ENCODE measurements around the gene GSX1. TPM values are rescaled to one million over a fixed set of nuclear protein-coding genes. Genes with fewer than 3 reads are reported as not detected.
A peak's percentile ranks its signal among the peaks of the same experiment; 100 is the strongest.

The GSX1 gene
- total RNA-seq, 1 experiment from 2014 or later: not detected

- no peak for TF ChIP-seq ZBTB33 (IDR thresholded peaks at IDR 0.05; ENCODE audit: extremely low read depth, insufficient replicate concordance, low read length)
These were observed 10.1 kb upstream of the GSX1 start (continued) for GRCh38 chr13:27782151-27782550.

DNA sequence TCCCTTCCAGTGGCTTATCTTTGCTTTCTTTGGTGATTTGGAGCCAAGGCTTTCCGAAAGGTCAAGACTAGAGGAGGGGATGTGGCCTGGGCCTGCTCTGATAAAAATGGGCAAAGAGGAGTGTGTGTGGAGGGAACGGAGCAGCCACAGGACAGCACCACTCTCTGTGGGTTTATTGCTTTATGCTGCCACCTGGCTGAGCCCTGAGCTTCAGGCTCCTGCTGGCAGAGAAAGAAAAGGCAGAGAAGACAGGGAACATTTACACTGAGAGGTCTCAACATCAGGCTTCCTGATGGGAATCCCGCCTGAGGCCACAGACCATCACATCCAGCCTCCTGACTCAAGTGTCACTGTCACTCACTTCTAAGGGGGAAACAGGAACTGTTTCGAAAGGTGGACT lies 9.2 kb upstream of the GSX1 start:
- no peak overlapping the region for H3K4me3 ChIP-seq (replicated peaks in 1 of 2; ENCODE audit: low read depth in 1 of 2, low read length in 2 of 2)
- H3K27ac ChIP-seq (ENCODE audit: low read depth, low read length): no peak overlapping the region
- no peak overlapping the region for H3K9ac ChIP-seq (ENCODE audit: low read length)
- CTCF ChIA-PET: interaction anchor here (0.9 to 1.0 kb wide), 2 partner anchors 170 to 250 kb away, joined by 3 read pairs; no protein-coding TSS in a partner anchor
- peaks cover 0 to 5% of the 10 kb centered on the region in 2 experiments; a peak in 1 of 4 replicates for H3K4me1 ChIP-seq (ENCODE audit: control insufficient read depth in 1 of 2, insufficient read depth in 2 of 2, low read length in 2 of 2)
- intact Hi-C loops (cut with micrococcal nuclease): no loop called here
- no peaks in the 10 kb centered on the region for H3K9me2 ChIP-seq (ENCODE audit: insufficient read depth)
- no peak for DNase-seq (ENCODE audit: low read depth, low spot score)
- ATAC-seq: peak; percentile 73
- H3K79me2 ChIP-seq (ENCODE audit: insufficient read depth, low read length): no peaks in the 10 kb centered on the region
- no peaks in the 10 kb centered on the region for H3K9me3 ChIP-seq (ENCODE audit: control insufficient read depth in 1 of 2, insufficient read depth in 1 of 2, low read depth in 1 of 2, low read length in 2 of 2)
- H3K36me3 ChIP-seq (ENCODE audit: control insufficient read depth in 1 of 2, insufficient read depth in 2 of 2, low read length in 2 of 2): no peaks in the 10 kb centered on the region
- no peaks in the 10 kb centered on the region for H4K20me1 ChIP-seq (ENCODE audit: insufficient read depth)
- no TSS peak for BruUV-seq (replicated peaks)
- TF ChIP-seq CTCF (IDR thresholded peaks at IDR 0.05 in 2 of 3, conservative IDR thresholded peaks at IDR 0.05 in 1 of 3; ENCODE audit: borderline replicate concordance in 1 of 3, insufficient read depth in 1 of 3, low read depth in 2 of 3, low read length in 2 of 3) (peak; percentile 33 to 35 (median 35); a peak in 4 of 6 replicates), RAD21 (IDR thresholded peaks at IDR 0.05; ENCODE audit: low read depth) (peak; percentile 52), EZH2phosphoT487 (IDR thresholded peaks at IDR 0.05; ENCODE audit: borderline replicate concordance) (no peak)
- no peak overlapping the region for H2AFZ ChIP-seq (ENCODE audit: low read depth, low read length, poor library complexity, severe bottlenecking)
- no peaks in the 10 kb centered on the region; the same call in 1 of the 2 replicates for H3K27me3 ChIP-seq (ENCODE audit: insufficient read depth, low read length)
- POLR2A ChIA-PET: no interaction called here
- no peak overlapping the region for H3K4me2 ChIP-seq (ENCODE audit: low read length)
- RAD21 ChIA-PET (ENCODE audit: low non-redundant PET in 1 of 2, low total read pairs in 2 of 2, uncharacterized antibody in 2 of 2, unreplicated experiment in 2 of 2): no interaction called here
